ENCODE data around the gene TAP1. TPM values are rescaled to one million over a fixed set of nuclear protein-coding genes. Genes with fewer than 3 reads are reported as not detected.
A peak's percentile ranks its signal among the peaks of the same experiment; 100 is the strongest.

TAP1 gene
- total and polyA plus RNA-seq, 10 of the 15 experiments (the other 5 are each of a cell fraction or from before 2014, with no cell fraction given) = 33.4 to 249 (median 169) TPM

GRCh38 chr6:32840604-32841246 is 12.8 kb downstream of the TAP1 start (continued):
- TF ChIP-seq JUNB (IDR thresholded peaks at IDR 0.05) (peak; percentile 80), EP300 (IDR thresholded peaks at IDR 0.05; ENCODE audit: borderline replicate concordance in 1 of 2, control insufficient read depth in 1 of 2, low read depth in 2 of 2, low read length in 2 of 2) (no peak), FOS (IDR thresholded peaks at IDR 0.05; ENCODE audit: borderline replicate concordance, extremely low read depth, insufficient read length) (no peak), SREBF1 (IDR thresholded peaks at IDR 0.05; ENCODE audit: low read length) (no peak), SIN3A (IDR thresholded peaks at IDR 0.05; ENCODE audit: low read depth, low read length) (no peak), IKZF2 (IDR thresholded peaks at IDR 0.05) (no peak), SUZ12 (IDR thresholded peaks at IDR 0.05; ENCODE audit: unreplicated experiment) (no peak), ELK1 (IDR thresholded peaks at IDR 0.05; ENCODE audit: low read depth, low read length) (no peak), JUND (IDR thresholded peaks at IDR 0.05; ENCODE audit: low read depth, low read length) (no peak), ZNF207 (IDR thresholded peaks at IDR 0.05; ENCODE audit: borderline replicate concordance) (no peak), BCLAF1 (IDR thresholded peaks at IDR 0.05) (no peak), CEBPB (IDR thresholded peaks at IDR 0.05; ENCODE audit: borderline replicate concordance in 1 of 2, low read depth in 2 of 2, low read length in 2 of 2) (no peak), ZNF622 (IDR thresholded peaks at IDR 0.05) (no peak), USF1 (IDR thresholded peaks at IDR 0.05; ENCODE audit: borderline replicate concordance, extremely low read length, insufficient read depth, low read depth, low read length) (no peak), POU2F2 (IDR thresholded peaks at IDR 0.05; ENCODE audit: borderline replicate concordance, low read depth, low read length) (no peak), ZBED1 (IDR thresholded peaks at IDR 0.05; ENCODE audit: borderline replicate concordance) (no peak), ATF2 (IDR thresholded peaks at IDR 0.05; ENCODE audit: low read length) (no peak)
- TF ChIP-seq, protein P1, sequence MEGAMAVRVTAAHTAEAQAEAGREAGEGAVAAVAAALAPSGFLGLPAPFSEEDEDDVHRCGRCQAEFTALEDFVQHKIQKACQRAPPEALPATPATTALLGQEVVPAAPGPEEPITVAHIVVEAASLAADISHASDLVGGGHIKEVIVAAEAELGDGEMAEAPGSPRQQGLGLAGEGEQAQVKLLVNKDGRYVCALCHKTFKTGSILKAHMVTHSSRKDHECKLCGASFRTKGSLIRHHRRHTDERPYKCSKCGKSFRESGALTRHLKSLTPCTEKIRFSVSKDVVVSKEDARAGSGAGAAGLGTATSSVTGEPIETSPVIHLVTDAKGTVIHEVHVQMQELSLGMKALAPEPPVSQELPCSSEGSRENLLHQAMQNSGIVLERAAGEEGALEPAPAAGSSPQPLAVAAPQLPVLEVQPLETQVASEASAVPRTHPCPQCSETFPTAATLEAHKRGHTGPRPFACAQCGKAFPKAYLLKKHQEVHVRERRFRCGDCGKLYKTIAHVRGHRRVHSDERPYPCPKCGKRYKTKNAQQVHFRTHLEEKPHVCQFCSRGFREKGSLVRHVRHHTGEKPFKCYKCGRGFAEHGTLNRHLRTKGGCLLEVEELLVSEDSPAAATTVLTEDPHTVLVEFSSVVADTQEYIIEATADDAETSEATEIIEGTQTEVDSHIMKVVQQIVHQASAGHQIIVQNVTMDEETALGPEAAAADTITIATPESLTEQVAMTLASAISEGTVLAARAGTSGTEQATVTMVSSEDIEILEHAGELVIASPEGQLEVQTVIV (IDR thresholded peaks at IDR 0.05; ENCODE audit: borderline replicate concordance, partially characterized antibody) = no peak
